ENCODE data around the gene ZMYND8. TPM values are rescaled to one million over a fixed set of nuclear protein-coding genes. Genes with fewer than 3 reads are reported as not detected.
"Not testable (repeated sequence)": the region's sequence is repeated elsewhere in the genome, so short reads cannot be mapped to it uniquely, and the experiment has no call there.

The ZMYND8 gene
- total RNA-seq, 2 donors from 2014 or later: 22.0 to 35.3 TPM

DNA sequence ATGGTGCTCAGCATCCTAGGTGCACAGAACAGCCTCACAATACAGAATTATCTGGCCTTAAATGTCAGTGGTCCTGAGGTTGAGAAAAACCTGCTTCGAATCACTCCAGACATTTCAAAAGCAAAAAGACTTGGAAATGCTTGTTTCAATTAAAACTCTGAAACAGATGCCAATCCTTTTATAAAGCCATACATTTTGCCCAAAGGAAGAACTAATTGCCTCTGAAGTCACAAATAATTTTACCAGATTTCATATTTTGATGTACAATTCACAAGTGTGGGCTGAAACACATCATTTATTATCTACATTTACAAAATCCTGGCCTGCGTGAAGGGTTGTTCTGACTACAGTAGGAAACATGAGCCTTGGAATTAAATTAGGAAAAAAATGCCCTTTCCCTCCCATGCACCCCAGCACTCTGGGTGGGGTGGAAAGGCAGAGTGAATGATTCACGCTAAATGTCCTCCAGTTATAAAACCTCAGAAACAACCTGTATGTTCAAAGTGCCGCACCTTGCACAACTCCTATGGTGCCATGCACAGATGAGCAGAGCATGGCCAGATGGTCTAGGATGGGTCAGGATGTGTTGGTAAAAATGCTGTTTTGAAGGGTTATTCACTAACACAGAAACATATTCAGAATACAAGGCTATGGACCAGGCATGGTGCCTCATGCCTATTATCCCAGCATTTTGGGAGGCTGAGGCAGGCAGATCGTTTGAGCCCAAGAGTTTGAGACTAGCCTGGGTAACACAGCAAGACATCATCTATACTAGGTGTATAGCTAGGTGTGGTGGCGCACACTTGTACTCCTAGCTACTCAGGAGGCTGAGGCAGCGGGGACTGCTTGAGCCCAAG is 87.0 kb downstream of the ZMYND8 start:
- Histone ChIP-seq H3K9me3 (no peaks in the 10 kb centered on the region), H3K27me3 (no peaks in the 10 kb centered on the region), H3K36me3 (peaks cover 12% of the 10 kb centered on the region), H3K4me1 (peaks cover 0 to 17% of the 10 kb centered on the region in 2 donors), H3K4me3 (no peak overlapping the region), H3K27ac (no peak overlapping the region)
- TF ChIP-seq, protein P1, sequence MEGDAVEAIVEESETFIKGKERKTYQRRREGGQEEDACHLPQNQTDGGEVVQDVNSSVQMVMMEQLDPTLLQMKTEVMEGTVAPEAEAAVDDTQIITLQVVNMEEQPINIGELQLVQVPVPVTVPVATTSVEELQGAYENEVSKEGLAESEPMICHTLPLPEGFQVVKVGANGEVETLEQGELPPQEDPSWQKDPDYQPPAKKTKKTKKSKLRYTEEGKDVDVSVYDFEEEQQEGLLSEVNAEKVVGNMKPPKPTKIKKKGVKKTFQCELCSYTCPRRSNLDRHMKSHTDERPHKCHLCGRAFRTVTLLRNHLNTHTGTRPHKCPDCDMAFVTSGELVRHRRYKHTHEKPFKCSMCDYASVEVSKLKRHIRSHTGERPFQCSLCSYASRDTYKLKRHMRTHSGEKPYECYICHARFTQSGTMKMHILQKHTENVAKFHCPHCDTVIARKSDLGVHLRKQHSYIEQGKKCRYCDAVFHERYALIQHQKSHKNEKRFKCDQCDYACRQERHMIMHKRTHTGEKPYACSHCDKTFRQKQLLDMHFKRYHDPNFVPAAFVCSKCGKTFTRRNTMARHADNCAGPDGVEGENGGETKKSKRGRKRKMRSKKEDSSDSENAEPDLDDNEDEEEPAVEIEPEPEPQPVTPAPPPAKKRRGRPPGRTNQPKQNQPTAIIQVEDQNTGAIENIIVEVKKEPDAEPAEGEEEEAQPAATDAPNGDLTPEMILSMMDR (IDR thresholded peaks at IDR 0.05): no peak
- no peak for DNase-seq (ENCODE audit: low spot score)

DNA sequence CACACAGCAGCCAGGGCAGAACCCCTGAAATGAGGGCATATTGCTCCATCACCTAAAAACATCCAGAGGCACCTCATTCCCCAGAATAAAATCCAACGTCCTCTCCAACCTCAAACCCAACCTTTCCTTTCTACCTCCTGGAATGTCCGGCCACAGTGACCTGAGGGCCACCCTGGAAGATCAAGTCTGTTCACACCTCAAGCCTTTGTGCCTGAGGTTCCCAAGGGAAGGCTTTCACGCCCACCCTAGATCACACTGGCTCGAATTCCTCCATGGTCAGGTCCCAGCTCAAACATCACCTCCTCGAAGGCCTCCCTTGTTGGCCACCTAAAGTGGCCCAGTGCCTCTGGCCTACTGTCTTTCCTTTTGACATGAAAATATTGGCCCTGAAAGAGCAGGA is 88.9 kb downstream of the ZMYND8 start:
- no peak for DNase-seq (ENCODE audit: low spot score)
- Histone ChIP-seq H3K4me1 (peaks cover 0 to 12% of the 10 kb centered on the region in 2 donors), H3K36me3 (peaks cover 13% of the 10 kb centered on the region), H3K9me3 (no peaks in the 10 kb centered on the region), H3K4me3 (no peak overlapping the region), H3K27me3 (no peaks in the 10 kb centered on the region), H3K27ac (no peak overlapping the region)
- TF ChIP-seq, protein P1 (IDR thresholded peaks at IDR 0.05): no peak

DNA sequence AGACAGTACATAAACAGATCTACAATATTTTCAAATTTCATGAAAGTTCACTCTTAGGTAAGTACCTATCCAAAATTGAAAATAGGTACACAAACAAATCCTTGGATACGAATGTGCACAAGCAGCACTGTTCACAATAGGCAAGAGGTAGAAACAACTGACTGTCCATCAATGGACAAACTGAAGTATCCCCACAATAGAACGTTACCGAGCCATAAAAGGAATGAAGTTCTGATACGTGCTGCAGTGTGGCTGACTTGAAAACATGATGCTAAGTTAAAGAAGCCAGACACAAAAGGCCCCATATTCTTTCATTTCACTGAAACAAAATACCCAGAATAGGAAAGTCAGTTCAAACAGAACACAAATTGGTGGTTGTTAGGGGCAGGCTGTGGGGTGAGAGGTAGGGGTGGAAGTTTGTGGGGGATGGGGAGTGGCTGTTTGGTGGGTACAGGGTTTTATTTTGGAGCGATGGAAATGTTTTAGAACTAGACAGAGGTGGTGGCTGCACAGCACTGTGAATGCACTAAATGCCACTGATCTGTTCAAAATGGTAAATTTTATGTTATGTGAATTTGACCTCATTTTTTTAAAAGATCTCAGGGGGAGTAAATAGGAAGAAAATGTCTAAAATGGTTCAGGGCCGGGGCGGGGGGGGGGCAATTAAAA is 89.5 kb downstream of the ZMYND8 start:
- no peak for DNase-seq (ENCODE audit: low spot score)
- H3K27me3 ChIP-seq: no peaks in the 10 kb centered on the region
- H3K4me3 ChIP-seq: no peak overlapping the region
- no peaks in the 10 kb centered on the region for H3K9me3 ChIP-seq
- H3K36me3 ChIP-seq: peaks cover 19% of the 10 kb centered on the region
- TF ChIP-seq, protein P1 (IDR thresholded peaks at IDR 0.05): no peak
- peaks cover 0 to 12% of the 10 kb centered on the region in 2 donors for H3K4me1 ChIP-seq
- H3K27ac ChIP-seq: no peak overlapping the region

DNA sequence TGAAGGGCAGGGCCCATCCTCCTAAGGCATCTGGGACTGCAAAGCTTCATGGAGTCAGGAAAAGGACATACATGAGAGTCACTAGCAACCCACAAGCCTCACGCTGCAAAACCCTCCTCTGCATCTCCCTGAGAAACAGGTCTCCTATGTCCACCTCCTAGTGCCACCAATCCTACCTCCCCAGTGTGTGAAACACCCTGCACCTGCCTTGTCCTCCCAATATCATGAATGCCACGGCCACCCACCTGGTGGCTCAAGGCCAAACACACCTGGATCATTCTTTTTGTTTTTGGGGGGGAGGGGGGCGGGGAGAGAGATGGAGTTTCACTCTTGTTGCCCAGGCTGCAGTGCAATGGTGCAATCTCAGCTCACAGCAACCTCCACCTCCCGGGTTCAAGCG is 90.5 kb downstream of the ZMYND8 start:
- Histone ChIP-seq H3K4me3 (no peak overlapping the region), H3K36me3 (peaks cover 29% of the 10 kb centered on the region), H3K27ac (no peak overlapping the region), H3K9me3 (no peaks in the 10 kb centered on the region), H3K27me3 (no peaks in the 10 kb centered on the region), H3K4me1 (peaks cover 0 to 12% of the 10 kb centered on the region in 2 donors)
- TF ChIP-seq, protein P1 (IDR thresholded peaks at IDR 0.05): no peak
- DNase-seq (ENCODE audit: low spot score): no peak

DNA sequence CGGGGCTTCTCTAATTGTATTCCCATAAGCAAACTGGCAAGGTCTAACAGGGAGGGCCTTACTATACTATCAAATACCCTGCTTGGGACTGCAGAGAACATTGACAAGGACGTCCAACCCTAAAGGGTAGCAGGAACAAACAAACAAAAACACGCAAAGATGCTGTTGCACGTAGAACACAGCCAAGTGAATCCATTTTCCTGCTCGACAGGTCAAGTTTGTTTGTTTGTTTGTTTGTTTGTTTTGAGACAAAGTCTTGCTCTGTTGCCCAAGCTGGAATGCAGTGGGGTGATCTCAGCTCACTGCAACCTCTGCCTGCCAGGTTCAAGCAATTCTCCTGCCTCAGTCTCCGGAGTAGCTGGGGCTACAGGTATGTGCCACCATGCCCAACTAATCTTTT is 91.3 kb downstream of the ZMYND8 start:
- TF ChIP-seq, protein P1 (IDR thresholded peaks at IDR 0.05): no peak
- Histone ChIP-seq H3K27me3 (no peaks in the 10 kb centered on the region), H3K27ac (no peak overlapping the region), H3K9me3 (no peaks in the 10 kb centered on the region), H3K4me1 (peaks cover 0 to 12% of the 10 kb centered on the region in 2 donors), H3K4me3 (no peak overlapping the region), H3K36me3 (peaks cover 37% of the 10 kb centered on the region)
- no peak for DNase-seq (ENCODE audit: low spot score)

DNA sequence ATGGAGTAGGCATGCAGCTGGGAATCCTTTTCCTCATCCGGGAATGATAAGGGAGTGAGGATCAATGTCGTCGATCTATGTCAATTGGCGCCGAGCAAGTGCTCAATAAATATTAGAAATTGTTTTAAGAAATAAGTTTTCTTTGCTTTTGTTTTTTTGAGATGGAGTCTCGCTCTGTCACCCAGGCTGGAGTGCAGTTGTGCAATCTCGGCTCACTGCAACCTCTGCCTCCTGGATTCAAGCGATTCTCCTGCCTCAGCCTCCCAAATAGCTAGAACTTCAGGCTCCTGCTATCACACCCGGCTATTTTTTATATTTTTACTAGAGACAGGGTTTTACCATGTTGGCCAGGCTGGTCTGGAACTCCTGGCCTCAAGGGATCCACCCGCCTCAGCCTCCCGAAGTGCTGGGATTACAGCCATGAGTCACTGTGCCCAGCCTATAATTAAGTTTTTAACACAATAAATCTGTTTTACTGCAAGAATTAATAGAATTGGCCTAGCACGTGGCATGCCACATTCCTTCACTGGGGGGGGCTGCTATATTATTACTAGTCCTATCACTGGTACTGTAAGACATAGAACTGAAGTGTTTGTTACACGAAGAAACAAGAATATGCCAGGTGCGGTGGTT is 92.2 kb downstream of the ZMYND8 start:
- not testable (repeated sequence) for H3K9me3 ChIP-seq; DNase-seq (ENCODE audit: low spot score); H3K4me3 ChIP-seq; H3K27me3 ChIP-seq
- H3K27ac ChIP-seq: peak overlapping the region in 1 of 2 donors; percentile 30
- H3K4me1 ChIP-seq: peaks cover 0 to 19% of the 10 kb centered on the region in 2 donors
- peaks cover 39% of the 10 kb centered on the region for H3K36me3 ChIP-seq

All from right atrium auricular region (tissue), 2 donors.